Skeletal muscle cell (primary cell): ENCODE results near the gene GSC.

Source experiments
- DNase-seq: peaks from one replicate; pipeline ENCODE4 v3.0.0-alpha.2; 2010; ENCODE audit warnings: low read depth
- H3K4me3 ChIP-seq: 2 replicates; pipeline ENCODE4 v1.5.1; 2011; ENCODE audit warnings: low read depth, mild to moderate bottlenecking, control low read depth, low read length, moderate library complexity

Gene GSC

DNA sequence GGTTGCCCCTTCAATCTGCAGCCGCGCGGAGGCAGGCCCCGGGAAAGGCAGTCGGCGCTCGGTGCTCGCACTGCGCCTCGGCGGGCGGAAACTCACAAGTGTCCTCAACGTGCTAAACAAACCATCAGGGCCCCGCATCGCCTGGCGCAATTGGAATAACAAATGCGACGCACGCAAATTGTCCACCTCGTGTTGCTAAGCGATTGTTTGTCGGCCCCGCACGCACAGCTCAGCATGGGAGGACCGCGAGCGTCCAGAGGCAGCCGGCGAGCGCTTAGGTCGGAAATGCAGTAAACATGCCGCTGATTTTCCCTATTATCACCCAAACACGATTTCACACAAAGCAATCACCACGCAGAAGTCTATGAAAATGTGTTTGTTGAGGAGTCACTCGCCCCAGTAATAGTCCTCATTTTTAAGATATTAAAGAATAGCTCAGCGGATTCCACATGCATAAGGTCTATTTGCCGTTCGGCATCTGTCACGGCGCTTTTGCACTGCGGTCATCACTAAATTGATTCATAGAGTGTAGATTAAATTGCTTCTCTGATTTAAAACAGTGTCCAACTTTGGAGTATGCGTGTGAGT lies 3.2 kb upstream of the GSC start:
- H3K4me3 ChIP-seq = no peak overlapping the region

DNA sequence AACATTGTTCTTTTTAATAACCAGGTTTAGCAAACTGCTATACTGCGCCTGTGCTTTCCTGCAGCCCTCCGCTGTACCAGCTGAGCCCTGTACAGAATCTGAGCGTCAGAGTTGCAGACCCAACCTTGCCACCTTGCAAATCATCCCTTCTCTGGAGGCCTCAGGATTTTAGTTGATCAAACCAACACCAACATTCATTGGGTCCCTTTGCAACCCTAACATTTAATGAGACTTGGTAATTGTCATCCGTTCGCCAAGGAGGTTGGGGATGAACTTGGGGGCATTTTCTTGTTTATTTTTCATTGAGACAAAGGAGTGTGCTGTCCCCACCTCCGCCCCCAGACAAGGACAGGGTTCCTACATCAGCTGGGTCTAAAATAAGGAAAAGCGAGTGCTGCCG lies 2.6 kb upstream of the GSC start:
- no peak for DNase-seq
- no peak overlapping the region for H3K4me3 ChIP-seq

More for the DNA sequence above, 3.2 kb upstream of the GSC start:
- DNase-seq = no peak

DNA sequence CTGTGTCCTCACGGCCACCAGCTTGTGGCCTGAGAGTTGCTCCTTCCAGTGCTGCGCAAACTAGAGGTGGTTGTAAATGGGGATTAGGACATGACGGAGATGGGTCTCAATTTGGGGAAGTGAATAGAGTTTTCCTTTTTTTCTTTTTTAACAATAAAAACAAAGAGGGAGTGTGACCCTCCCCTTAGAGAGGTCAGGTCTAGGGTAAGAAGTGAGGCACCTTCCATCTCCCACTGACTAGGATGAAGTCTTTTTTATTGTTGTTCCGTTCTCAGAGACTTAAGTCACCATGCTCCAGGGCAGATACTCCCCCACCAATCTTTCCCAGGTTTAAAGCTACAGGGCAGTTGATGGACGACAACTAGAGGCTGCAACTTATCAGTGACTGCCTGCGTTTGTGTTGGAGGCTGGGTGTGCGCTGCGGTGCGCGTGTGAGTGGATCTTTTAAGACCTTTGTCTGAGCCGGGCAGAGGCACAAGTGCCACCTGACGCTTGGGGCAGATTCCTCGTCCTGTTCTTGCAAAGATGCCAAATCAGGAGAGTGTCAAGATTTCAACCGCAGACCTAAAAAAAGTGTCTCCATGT lies 2.1 kb upstream of the GSC start:
- no peak overlapping the region for H3K4me3 ChIP-seq
- no peak for DNase-seq

DNA sequence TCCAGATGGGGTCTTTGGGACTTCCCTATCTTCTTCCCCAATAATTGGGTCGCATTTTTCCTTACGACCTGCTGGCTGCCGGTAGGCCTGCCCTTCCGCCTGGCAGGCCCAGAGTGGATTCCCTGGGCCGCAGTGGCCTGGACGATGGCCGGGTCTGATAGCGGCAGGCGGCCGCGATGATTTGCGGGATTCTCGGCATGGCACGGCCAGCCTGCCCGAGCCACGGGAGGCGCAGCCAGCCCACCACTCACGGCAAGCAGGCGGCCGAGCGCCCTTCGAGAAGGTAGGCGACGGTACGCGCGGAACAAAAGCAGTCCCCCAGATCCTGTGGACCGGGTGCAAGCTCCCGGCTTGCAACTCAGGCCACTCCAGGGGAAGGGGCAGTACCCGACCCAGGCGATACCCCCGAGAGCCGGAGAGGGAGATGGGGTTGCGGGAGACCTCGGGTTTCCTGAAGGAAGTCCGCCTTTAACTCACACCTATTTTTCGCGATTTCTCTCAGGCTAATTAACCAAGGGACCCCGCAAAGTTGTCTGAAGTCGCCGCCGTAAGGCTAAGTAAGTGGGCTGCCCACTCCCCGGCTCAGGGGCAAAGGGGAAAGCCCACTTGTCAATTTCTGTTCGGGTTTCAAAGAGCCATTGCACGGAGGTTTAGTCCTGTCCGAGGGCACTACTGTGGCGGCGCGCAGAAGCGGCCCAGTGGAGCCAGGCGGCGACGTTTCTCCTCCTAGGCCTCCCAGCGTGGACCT lies 1.4 kb upstream of the GSC start:
- no peak for DNase-seq

DNA sequence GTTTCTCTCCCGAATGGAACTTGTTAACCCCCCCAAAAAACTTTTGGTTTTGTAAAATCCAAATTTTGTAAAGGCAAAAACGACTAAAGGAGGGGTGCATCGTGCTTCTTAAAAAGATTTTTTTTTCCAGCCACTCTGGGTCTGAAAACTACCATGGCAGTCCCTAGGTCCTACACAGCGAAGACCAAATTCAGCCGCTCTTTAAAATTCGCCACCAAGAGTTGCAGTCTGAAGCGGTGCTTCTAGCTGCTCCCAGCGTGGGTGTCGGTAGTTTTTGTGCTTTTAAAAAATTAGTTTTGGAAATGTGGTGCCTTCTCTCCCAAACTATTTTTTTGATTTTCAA lies 873 bp upstream of the GSC start:
- H3K4me3 ChIP-seq = no peak overlapping the region
- no peak for DNase-seq

More for the DNA sequence above, 1.4 kb upstream of the GSC start:
- no peak overlapping the region for H3K4me3 ChIP-seq

DNA sequence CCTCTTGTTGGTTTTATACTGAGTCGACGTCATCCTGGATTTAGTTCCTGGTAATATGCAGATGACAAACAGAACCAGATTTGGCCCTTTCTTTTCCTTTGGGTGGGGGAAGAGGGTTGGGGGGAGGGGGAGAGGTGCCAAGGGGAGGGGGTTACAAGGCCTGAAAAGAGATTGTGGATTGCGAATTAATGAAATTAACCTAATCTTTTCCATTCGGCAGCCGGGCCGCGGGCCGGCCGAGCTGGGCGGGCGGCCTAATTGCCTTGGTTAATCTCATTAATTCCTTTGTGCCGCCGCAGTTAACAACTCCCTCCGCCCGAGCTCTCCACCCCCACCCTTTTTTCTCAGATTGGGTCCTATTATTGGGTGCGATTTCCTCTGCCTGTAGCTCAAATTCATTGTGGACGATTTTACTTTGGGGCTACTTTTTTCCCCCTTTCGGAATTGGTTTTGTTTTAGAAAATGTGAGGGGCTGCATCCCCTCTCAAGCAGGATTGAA lies 387 bp upstream of the GSC start:
- peak overlapping the region; percentile 50 for H3K4me3 ChIP-seq
- DNase-seq = no peak

DNA sequence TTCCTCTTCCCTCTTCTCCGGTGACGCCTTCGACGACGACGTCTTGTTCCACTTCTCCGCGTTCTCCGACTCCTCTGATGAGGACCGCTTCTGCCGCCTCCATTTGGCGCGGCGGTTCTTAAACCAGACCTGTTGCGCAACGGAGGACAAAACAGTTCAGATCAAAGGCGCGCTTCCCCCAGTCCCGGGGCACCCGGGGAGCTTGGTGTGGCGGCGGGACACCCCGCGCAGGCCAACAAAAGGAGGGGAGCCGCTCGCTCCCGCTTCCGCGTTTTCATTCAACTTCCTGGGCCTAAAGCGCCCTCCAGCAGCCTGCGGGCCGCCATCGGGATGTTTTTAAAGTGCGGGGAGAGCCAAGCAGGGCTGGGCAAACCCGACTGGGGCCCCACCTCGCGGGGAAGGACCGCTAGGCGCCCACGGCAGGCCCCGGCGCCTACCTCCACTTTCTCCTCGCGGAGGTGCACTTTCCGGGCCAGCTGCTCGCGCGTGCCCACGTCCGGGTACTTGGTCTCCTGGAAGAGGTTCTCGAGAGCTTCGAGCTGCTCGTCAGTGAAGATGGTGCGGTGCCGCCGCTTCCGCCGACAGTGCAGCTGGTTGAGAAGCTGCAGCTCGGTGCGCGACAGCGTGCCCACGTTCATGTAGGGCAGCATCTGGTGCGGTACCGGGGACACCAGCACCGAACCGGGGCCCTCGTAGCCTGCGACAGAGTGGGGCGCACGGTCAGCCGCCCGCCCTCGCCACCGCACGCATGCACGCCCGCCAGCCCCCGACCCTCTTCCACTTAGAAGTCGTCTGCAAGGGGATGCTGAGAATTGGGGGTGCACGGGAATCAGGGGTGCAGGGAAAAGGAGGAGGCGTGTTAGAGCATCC lies 1.2 kb downstream of the GSC start:
- H3K4me3 ChIP-seq = peak overlapping the region; percentile 50
- no peak for DNase-seq

DNA sequence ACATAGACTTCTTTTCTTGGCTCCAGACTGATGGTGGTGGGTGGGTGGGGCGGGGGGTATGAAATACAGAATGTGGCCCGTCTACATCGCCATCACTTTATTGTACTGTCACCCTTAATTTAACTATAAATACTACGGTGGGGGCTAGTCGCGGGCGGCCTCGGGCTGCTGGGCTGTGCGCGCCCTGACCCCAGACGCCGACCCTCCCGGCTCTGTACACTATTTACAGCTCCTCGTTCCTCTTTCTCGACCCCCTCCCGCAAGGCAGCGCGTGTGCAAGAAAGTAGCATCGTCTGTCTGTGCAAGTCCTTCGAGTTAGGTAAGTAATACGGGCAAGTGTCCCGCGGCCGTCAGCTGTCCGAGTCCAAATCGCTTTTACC lies 1.8 kb downstream of the GSC start:
- no peak for DNase-seq
- no peak overlapping the region for H3K4me3 ChIP-seq

DNA sequence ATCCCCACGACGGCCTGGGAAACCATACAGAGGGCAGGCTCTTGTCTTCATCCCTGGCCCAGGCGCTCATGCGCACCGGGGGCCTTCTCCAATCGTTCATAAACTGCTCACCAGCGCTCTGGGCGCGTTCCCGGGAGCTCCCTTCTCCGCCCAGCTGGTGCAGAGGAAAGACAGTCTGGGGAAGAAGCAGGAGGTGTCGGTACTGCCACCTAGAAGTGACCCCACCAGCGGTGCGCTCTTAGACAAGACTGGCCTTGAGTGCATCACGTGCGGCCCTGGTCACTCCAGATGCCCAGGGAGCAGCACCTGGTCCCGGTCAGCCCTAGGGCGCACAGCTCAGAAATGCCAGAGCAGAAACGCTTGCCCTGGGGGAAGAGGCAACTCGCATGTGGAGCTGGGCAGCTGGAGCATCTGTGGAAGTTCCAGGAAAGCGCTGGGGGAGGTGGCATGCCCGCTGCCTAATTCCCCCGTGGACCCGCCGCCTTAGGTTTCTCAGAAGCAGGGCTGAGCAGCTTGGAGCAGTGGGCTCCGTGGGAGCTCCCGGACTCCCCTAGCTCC lies 2.5 kb downstream of the GSC start:
- H3K4me3 ChIP-seq = no peak overlapping the region

DNA sequence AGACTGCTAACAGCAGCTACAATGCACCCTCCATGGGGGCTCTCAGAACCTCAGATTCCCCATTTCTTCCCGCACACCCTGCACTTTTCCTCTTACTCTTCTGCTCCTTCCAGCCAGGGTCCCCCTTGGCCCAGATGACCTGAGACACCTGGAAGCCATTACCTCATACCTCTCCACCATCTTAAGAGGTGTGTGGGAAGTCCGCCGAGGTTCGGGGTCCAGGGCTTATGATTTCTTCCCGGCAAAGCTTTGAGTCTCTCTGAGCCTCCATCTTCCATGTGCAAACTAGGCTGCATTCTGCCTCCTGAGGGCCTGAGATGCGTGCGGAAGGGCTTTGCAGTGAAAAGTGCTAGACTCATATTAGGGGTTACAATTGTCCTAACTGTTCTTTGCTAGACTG lies 5.3 kb downstream of the GSC start:
- DNase-seq = no peak
- no peak overlapping the region for H3K4me3 ChIP-seq

More for the DNA sequence above, 2.5 kb downstream of the GSC start:
- no peak for DNase-seq

DNA sequence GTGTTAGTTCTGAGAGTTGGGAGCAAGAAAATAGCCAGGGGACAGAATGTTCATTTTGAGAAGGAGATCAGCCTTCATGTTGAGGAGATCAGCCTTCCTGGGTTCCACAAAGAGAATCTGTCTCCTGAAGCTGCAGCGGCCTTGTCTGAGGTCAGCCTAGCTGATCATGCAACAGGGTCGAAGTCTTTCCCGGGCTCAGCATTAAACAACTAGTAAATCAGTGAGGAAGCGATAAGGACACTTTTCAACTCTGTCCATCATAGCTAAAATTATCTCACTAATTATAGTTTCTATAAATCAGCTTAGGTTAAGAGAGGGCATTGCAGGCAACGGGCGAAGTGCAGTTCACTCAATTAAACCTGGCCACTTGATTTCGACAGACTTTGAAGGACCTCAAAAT lies 7.5 kb downstream of the GSC start:
- DNase-seq = no peak
- H3K4me3 ChIP-seq = no peak overlapping the region

DNA sequence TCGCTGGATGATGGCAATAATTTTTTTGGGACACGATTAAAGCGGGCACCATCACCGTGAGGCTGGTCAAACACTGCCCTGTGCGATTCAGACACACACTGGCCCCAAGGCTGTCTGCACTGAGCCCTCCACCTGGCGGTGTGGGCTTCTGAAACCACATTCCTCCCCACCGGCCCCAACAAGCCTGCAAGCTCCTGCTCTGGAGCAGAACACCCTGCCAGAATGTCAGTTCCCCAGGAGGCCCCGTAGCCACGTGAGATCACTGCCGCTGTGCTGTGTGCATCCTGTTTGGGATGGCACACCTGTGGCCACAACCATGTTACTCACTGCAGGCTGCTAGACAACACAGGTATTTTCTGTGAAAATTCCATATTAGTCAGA lies 7.9 kb downstream of the GSC start:
- no peak for DNase-seq
- no peak overlapping the region for H3K4me3 ChIP-seq

DNA sequence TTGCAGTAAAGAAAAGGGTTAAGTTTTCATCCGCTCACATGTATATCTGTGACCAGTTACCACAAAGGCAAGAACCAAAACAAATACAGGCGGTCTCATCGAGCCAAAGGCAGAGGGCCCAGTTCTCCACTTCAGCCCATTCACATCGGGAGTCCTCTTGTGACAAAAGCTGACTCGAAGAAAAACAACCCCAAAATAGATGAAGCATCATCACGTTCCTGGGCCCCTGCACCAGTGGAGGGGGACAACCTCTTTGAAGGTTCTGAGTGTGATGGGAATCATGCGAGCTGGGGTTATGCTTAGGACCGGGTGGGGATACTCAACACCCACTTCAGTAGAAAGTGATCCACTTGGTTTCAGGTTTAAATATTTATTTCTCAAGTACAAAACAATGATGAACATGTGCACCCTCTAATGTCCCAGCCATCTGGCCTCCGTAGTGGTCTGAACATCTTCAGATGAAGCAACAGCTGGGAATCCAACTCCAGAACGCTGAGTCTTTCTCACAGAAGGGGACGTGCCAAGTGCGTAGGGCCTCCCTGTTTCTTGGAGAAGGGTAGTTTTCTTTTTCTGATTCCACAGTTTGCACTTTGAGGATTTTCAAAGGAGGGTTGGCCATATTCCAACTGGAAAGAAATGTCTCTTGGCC lies 8.4 kb downstream of the GSC start:
- no peak for DNase-seq
- no peak overlapping the region for H3K4me3 ChIP-seq

DNA sequence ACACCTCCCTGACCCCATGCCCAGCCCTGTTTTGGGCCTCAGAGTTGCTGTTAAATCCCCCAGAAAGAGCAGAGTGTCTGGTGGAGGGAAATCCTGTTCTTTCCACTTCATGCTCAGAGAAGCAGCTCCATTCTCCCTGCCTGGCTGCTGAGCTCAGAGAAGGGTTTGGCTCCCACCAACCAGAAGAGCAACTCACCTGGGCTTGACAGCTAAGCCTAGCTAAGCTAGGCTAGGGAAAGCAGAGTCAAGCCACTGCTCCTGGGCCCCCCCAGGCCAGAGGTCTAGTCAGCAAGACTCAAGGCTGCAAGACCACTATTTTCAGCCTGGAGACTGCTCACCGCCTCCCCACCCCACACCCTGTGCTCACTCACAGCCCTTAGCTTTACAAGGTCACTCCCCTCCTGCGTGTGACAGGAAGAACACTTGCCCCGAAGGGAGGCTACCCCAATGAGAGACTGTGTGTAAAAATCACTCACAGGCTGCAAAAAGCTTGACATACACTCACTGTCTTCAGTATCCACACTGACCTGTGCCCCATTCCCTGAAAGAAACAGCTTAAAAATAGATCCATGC lies 13.5 kb downstream of the GSC start:
- no peak for DNase-seq
- no peak overlapping the region for H3K4me3 ChIP-seq

DNA sequence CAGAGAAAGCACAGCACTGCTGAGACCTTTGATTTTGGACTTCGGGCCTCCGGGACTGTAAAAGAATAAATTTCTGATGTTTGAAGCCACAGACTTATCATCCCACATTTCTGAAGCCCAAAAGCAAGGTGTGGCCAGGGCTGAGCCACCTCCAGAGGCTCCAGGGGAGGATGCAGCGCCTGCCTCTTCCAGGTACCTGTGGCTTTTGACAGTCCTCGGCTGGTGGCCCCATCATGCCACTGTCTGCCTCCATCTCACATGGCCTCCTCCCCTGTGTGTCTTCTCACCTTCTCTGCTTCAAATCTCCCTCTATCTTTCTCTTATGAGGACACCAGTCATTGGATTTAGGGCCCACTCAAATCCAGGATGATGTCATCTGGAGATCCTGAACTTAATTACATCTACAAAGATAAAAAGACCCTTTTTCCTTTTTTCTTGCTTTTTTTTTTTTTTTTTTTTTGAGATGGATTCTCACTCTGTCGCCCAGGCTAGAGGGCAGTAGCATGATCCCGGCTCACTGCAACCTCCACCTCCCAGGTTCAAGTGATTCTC lies 15.4 kb downstream of the GSC start:
- DNase-seq = no peak
- no peak overlapping the region for H3K4me3 ChIP-seq

DNA sequence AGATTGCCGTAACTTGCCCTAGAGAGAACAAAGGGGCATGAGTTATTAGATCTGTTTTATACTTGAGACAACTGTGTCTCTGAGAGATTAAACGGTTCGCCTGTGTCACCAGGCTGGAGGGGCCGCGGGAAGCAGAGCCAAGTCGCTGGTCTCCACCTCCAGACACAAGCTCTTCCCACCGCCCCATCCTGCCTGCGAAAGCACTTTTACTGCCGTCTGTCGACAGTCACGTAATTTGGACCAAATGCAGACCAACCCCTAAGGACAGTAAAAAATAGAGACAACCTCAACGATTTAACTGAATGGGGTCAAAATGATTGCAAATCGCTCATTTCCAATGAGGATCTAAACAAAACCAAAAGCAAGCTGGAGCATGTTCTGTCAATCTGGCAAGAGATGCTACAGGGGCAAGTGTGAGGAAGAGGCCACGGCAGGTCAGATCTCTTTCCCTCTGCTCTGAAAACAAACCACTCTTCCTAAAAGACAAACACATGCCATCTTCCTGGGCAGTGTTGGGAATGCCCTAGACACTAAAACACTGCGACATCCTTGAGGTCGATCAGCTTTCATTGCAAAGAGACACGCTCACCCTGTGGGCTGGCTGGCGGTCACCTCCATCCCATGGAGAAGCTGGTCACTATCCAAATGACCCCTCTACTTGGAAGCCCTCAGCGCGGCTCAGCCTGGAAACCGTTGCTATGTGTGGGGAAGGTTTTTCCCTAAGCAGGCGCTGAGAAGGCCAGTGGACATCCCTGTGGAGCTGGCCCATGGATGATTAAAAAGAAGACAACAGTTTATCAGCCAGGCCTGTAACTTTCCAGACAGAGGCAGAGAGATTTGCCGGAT lies 17.1 kb downstream of the GSC start:
- DNase-seq = no peak
- H3K4me3 ChIP-seq = no peak overlapping the region

DNA sequence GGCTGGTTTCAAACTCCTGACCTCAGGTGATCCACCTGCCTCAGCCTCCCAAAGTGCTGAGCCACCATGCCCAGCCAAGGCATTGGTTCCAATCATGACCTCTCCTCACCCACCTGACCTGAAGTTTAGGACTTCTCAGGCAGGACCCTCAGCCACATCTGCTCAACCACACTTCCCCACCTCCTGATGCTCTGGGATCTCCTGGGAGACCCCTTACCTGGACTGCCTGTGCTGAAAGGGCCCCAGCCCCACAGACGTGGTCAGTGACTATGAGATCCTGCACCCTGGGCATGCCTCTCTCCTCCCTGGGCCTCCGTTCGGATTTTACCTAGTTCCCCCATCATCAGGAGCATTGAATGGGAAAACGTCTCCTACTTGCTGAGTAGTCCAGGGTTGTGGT lies 18.0 kb downstream of the GSC start:
- no peak overlapping the region for H3K4me3 ChIP-seq

DNA sequence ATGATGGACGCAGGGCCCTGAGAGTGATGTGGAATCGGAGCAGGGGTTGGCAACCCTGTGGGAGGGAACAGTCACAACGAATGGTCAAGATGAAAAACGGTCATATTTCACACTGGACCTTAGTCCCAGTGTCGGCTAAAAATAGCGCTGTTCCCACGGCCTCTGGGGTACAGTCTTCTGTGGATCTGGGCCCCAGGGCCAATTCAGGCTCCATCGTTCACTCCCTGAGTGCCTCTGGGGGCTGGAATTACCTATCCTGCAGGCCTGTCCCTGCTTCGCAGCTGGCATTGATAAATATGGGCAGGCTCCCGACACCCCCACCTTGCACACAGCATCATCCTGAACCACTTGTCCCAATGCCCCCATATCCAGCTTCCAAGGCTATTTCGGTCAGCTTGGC lies 18.6 kb downstream of the GSC start:
- no peak overlapping the region for H3K4me3 ChIP-seq
- DNase-seq = no peak

More for the DNA sequence above, 18.0 kb downstream of the GSC start:
- no peak for DNase-seq
